ENCODE data around the gene WWC1.

DNA sequence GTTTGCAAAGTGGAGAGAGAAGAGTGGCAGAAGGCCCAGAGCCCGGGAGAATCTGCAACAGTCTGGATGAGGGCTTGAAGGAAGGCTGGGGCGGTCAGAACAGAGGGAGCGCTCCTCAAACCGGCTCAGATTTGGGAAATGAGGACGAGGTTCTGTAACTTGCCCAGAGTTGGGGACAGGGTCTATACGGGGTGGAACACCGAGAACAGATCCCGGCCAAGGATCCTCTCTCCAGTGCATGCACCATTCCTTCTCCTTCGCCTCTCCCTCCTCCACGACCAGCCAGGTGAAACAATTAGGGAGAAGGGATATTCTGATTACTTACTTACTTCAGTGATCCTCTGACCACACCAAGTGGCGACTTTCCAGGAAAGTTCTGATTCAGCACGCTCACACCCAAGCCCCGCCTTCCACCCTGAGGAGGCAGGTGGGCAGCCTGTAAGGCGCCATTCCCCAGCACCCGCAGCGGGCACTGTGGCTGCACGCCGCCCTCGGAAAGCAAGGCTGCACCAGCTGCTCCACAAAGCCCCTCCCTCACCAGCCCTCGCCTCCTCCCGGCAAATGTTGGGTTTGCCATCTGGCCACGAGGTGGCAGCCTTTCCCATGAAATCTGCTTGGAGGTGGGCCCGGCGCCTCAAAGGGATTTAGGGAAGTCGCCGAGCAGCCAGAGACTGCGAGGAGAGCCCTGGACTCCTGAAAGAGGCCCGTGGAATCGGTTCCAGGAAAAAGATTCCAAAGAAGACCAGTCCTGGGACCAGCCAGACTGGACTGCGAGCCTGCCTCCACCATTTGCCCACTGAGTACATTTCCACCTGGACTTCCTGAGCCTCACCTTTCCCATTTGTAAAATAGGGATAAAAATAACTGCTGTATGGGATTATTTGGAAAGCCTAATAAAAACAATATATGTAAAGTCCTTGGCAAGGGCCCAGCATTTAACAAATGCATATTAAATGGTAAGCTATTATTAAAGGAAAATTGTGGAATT is 22.2 kb upstream of the WWC1 start:
- TF ChIP-seq MAX (IDR thresholded peaks at IDR 0.05) = no peak; the same call in 1 of the 2 replicates
- no peak for TF ChIP-seq POLR2AphosphoS5 (IDR thresholded peaks at IDR 0.05; ENCODE audit: low read depth, low read length)
- TF ChIP-seq CTCF (IDR thresholded peaks at IDR 0.05 in 2 of 3, conservative IDR thresholded peaks at IDR 0.05 in 1 of 3; ENCODE audit: borderline replicate concordance in 1 of 3, insufficient read depth in 1 of 3, low read depth in 2 of 3, low read length in 2 of 3) = peak; percentile 74 to 94 (median 93)
- no peak for TF ChIP-seq POLR2A (IDR thresholded peaks at IDR 0.05; ENCODE audit: borderline replicate concordance, extremely low read depth, insufficient read depth, insufficient read length)
- TF ChIP-seq FOSL1 (IDR thresholded peaks at IDR 0.05; ENCODE audit: low read depth) = no peak
- TF ChIP-seq SIN3A (IDR thresholded peaks at IDR 0.05; ENCODE audit: low read depth) = no peak
- TF ChIP-seq EZH2phosphoT487 (IDR thresholded peaks at IDR 0.05; ENCODE audit: borderline replicate concordance) = no peak
- TF ChIP-seq, protein P1, sequence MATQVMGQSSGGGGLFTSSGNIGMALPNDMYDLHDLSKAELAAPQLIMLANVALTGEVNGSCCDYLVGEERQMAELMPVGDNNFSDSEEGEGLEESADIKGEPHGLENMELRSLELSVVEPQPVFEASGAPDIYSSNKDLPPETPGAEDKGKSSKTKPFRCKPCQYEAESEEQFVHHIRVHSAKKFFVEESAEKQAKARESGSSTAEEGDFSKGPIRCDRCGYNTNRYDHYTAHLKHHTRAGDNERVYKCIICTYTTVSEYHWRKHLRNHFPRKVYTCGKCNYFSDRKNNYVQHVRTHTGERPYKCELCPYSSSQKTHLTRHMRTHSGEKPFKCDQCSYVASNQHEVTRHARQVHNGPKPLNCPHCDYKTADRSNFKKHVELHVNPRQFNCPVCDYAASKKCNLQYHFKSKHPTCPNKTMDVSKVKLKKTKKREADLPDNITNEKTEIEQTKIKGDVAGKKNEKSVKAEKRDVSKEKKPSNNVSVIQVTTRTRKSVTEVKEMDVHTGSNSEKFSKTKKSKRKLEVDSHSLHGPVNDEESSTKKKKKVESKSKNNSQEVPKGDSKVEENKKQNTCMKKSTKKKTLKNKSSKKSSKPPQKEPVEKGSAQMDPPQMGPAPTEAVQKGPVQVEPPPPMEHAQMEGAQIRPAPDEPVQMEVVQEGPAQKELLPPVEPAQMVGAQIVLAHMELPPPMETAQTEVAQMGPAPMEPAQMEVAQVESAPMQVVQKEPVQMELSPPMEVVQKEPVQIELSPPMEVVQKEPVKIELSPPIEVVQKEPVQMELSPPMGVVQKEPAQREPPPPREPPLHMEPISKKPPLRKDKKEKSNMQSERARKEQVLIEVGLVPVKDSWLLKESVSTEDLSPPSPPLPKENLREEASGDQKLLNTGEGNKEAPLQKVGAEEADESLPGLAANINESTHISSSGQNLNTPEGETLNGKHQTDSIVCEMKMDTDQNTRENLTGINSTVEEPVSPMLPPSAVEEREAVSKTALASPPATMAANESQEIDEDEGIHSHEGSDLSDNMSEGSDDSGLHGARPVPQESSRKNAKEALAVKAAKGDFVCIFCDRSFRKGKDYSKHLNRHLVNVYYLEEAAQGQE (IDR thresholded peaks at IDR 0.05; ENCODE audit: low read depth) = no peak
